GM23248 (cell line): ENCODE measurements around the gene ZNF438. TPM values are rescaled to one million over a fixed set of nuclear protein-coding genes. Genes with fewer than 3 reads are reported as not detected.
"Not testable (repeated sequence)": the region's sequence is repeated elsewhere in the genome, so short reads cannot be mapped to it uniquely, and the experiment has no call there.

Source experiments
- DNase-seq: peaks from one replicate; pipeline ENCODE4 v3.0.0-alpha.2; 2015
- H2AFZ ChIP-seq: fragments of 200-600 bp; sonication (generic); 2 replicates; pipeline ENCODE4 v1.6.1; 2016; ENCODE audit warnings: antibody characterized with exemption
- H3F3A ChIP-seq: fragments of 200-600 bp; sonication (generic); 2 replicates; pipeline ENCODE4 v1.6.1; 2016; ENCODE audit warnings: mild to moderate bottlenecking, antibody characterized with exemption, mixed run types; ENCODE audit not compliant: insufficient read depth
- H3K27ac ChIP-seq: fragments of 200-600 bp; sonication (generic); 2 replicates; pipeline ENCODE4 v1.5.1; 2016; ENCODE audit warnings: mild to moderate bottlenecking
- H3K27me3 ChIP-seq: fragments of 200-600 bp; sonication (generic); replicated peaks from 2 replicates; pipeline ENCODE4 v1.6.1; 2016; ENCODE audit warnings: mild to moderate bottlenecking; ENCODE audit not compliant: insufficient read depth
- H3K36me3 ChIP-seq: fragments of 200-600 bp; sonication (generic); 2 replicates; pipeline ENCODE4 v1.6.1; 2016; ENCODE audit warnings: low read depth, mild to moderate bottlenecking
- H3K4me1 ChIP-seq: fragments of 200-600 bp; sonication (generic); 2 replicates; pipeline ENCODE4 v1.6.1; 2016; ENCODE audit warnings: mild to moderate bottlenecking; ENCODE audit not compliant: insufficient read depth
- H3K4me2 ChIP-seq: fragments of 200-600 bp; sonication (generic); one replicate; pipeline ENCODE4 v1.6.1; 2016; ENCODE audit warnings: mild to moderate bottlenecking; ENCODE audit not compliant: unreplicated experiment
- H3K4me3 ChIP-seq: fragments of 200-600 bp; sonication (generic); 2 replicates; pipeline ENCODE4 v1.5.1; 2016; ENCODE audit warnings: mild to moderate bottlenecking
- H3K79me2 ChIP-seq: fragments of 200-600 bp; sonication (generic); 2 replicates; pipeline ENCODE4 v1.6.1; 2016; ENCODE audit warnings: mild to moderate bottlenecking; ENCODE audit not compliant: insufficient read depth
- H3K9ac ChIP-seq: fragments of 200-600 bp; sonication (generic); 2 replicates; pipeline ENCODE4 v1.6.1; 2016; ENCODE audit warnings: mild to moderate bottlenecking
- H3K9me2 ChIP-seq: fragments of 200-600 bp; sonication (generic); 2 replicates; pipeline ENCODE4 v1.6.1; 2016; ENCODE audit warnings: mixed run types, mild to moderate bottlenecking, moderate library complexity; ENCODE audit not compliant: insufficient read depth
- H3K9me3 ChIP-seq: fragments of 200-600 bp; sonication (generic); one replicate; pipeline ENCODE4 v1.6.1; 2017; ENCODE audit warnings: low read depth
- H4K20me1 ChIP-seq: fragments of 200-600 bp; sonication (generic); 2 replicates; pipeline ENCODE4 v1.6.0; 2016; ENCODE audit not compliant: insufficient read depth
- EZH2 ChIP-seq: fragments of 200-600 bp; sonication (generic); IDR thresholded peaks from 2 replicates; pipeline ENCODE4 v1.6.1; 2018; ENCODE audit warnings: antibody characterized with exemption, mild to moderate bottlenecking; ENCODE audit not compliant: insufficient read depth, poor library complexity, severe bottlenecking
- EZH2phosphoT487 ChIP-seq: fragments of 200-600 bp; sonication (generic); IDR thresholded peaks from 2 replicates; pipeline ENCODE4 v1.6.1; 2018; ENCODE audit warnings: antibody characterized with exemption, moderate library complexity, mild to moderate bottlenecking, low read depth; ENCODE audit not compliant: insufficient read depth
- WGBS, 2 experiments: methylation state at CpG; one replicate each; pipeline ENCODE4 v1.1.6; 2015 to 2017; ENCODE audit warnings: low lambda C conversion rate in 2 of 2, low coverage in 1 of 2; ENCODE audit errors: missing lambda C conversion rate in 2 of 2; 5-methylcytosine and 5-hydroxymethylcytosine counted together
- in situ Hi-C: fragments of 300-500 bp; cut with MboI; formaldehyde crosslinking; loops from 2 replicates; pipeline ENCODE4 v1.15.0; 2020
- polyA plus RNA-seq: library from polyadenylated mRNA; unstranded; fragments of >200 nt; fragmentation: Nextera tagmentation; extraction: Ambion mirVana; gene quantifications from 2 replicates; pipeline ENCODE4 v1.2.1, GENCODE V29; 2016
- total RNA-seq: library from RNA; depleted of rRNA; stranded (reverse); fragments of >200 nt; shearing (Covaris generic); gene quantifications from 2 replicates; pipeline ENCODE4 v1.2.3, GENCODE V29; 2014

The ZNF438 gene
- total and polyA plus RNA-seq, 2 experiments from 2014 or later = 2.9 to 4.1 TPM

GRCh38 chr10:30986053-30986555, 45.6 kb downstream of the ZNF438 start:
- H3K4me2 ChIP-seq = peak overlapping the region; percentile 95

GRCh38 chr10:30985512-30985911, 46.2 kb downstream of the ZNF438 start:
- Histone ChIP-seq H3K9me2 (no peaks in the 10 kb centered on the region), H3K27me3 (no peaks in the 10 kb centered on the region), H3K9me3 (no peaks in the 10 kb centered on the region), H3K9ac (peak overlapping the region; percentile 44), H4K20me1 (no peaks in the 10 kb centered on the region), H3K27ac (peak overlapping the region; percentile 80), H3K4me1 (peaks cover 51% of the 10 kb centered on the region), H2AFZ (peak overlapping the region; percentile 8), H3K79me2 (0 out of 2 replicates have a peak, but pooled peaks cover 4% of the 10 kb centered on the region), H3F3A (peaks cover 40% of the 10 kb centered on the region), H3K36me3 (no peaks in the 10 kb centered on the region), H3K4me3 (peak overlapping the region; percentile 35), H3K4me2 (peak overlapping the region; percentile 95)
- WGBS, 2 experiments = 0% methylated on average over 1 of the region's 1 CpG
- in situ Hi-C loops = no loop called here
- TF ChIP-seq EZH2 (no peak), EZH2phosphoT487 (no peak)
- peak; percentile 74 for DNase-seq

More at GRCh38 chr10:30986053-30986555, 45.6 kb downstream of the ZNF438 start:
- DNase-seq = peak; percentile 63
- Histone ChIP-seq H3K9ac (peak overlapping the region; percentile 25; the same call in 1 of the 2 replicates), H3K79me2 (0 out of 2 replicates have a peak, but pooled peaks cover 4% of the 10 kb centered on the region), H3F3A (peaks cover 34% of the 10 kb centered on the region), H3K27ac (peak overlapping the region; percentile 80), H4K20me1 (no peaks in the 10 kb centered on the region), H3K4me1 (peaks cover 45% of the 10 kb centered on the region), H2AFZ (peak overlapping the region; percentile 8; the same call in 1 of the 2 replicates), H3K9me2 (no peaks in the 10 kb centered on the region), H3K36me3 (no peaks in the 10 kb centered on the region), H3K4me3 (peak overlapping the region; percentile 35), H3K27me3 (no peaks in the 10 kb centered on the region), H3K9me3 (no peaks in the 10 kb centered on the region)
- WGBS, 2 experiments = 12 to 19% methylated on average over 3 of the region's 3 CpGs
- TF ChIP-seq EZH2 = no peak
- no peak for TF ChIP-seq EZH2phosphoT487
- in situ Hi-C loops = no loop called here

DNA sequence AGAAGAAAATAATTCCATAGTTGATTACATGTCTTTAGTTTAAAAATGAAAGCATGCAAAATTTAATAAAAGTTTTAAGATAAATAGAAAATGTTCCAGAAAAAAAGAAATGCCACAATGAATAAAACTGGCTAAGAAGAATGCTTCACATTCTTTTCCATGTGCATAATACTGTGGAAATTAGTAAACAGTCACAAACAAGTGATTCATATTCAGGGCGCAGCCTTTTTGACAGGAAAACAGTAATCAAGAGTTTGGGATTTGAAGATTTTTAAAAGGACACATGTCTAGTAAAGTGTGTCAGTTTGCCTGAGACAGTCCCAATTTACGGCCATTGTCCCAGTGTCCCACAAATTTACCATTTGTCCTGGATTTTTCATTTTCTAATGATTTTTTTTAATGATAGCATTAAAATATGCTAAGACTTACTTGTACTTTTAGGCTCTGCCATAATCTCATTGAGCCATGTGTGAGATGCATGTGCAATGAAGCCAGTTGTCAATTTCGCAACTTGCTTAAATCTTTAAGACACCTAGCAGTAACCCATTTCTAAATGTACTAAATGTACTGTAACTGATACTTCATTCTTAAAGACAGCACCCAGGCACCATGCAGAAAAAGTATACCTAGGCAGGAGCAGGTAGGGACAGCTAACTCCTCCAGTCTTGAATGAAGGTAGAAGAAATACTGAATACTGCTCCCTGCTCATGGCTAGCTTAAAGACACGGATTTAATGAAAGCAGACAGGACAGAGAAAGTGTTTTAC, 46.9 kb downstream of the ZNF438 start:
- Histone ChIP-seq H3K9me2 (no peaks in the 10 kb centered on the region), H3K27me3 (no peaks in the 10 kb centered on the region), H2AFZ (peak overlapping the region; percentile 8; the same call in 1 of the 2 replicates), H3F3A (peaks cover 44% of the 10 kb centered on the region), H3K27ac (peak overlapping the region; percentile 80), H4K20me1 (no peaks in the 10 kb centered on the region), H3K79me2 (0 out of 2 replicates have a peak, but pooled peaks cover 4% of the 10 kb centered on the region), H3K9me3 (no peaks in the 10 kb centered on the region), H3K36me3 (no peaks in the 10 kb centered on the region), H3K4me3 (peak overlapping the region; percentile 35), H3K4me2 (peak overlapping the region; percentile 95), H3K4me1 (peaks cover 52% of the 10 kb centered on the region), H3K9ac (peak overlapping the region; percentile 44)
- TF ChIP-seq EZH2 (no peak), EZH2phosphoT487 (no peak)
- in situ Hi-C loops = no loop called here
- peak; percentile 80 for DNase-seq
- 1 to 4% methylated on average over 4 of the region's 4 CpGs for WGBS, 2 experiments

DNA sequence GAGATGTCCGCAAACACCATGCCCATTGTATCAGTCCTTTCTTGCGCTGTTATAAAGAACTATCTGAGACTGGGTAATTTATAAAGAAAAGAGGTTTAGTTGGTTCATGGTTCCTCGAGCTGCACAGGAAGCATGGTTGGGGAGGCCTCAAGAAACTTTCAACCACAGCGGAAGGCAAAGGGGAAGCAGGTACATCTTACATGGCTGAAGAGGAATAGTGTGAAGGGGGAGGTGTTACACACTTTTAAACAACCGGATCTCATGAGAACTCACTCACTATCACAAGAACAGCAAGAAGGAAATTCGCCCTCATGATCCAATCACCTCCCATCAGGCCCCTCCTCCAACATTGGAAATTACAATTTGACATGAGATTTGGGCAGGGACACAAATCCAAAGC, 48.5 kb downstream of the ZNF438 start:
- in situ Hi-C loops, H3K27ac ChIP-seq, H3K36me3 ChIP-seq, H3K9ac ChIP-seq, H3K9me2 ChIP-seq, H3K79me2 ChIP-seq, H2AFZ ChIP-seq, H3K4me3 ChIP-seq, H3K4me2 ChIP-seq, H3K9me3 ChIP-seq, DNase-seq, H3K27me3 ChIP-seq, H4K20me1 ChIP-seq: not testable (repeated sequence)
- Histone ChIP-seq H3K4me1 (peaks cover 44% of the 10 kb centered on the region), H3F3A (peaks cover 36% of the 10 kb centered on the region)
- WGBS, 2 experiments = 96 to 98% methylated on average over 6 of the region's 6 CpGs
